Measurements from ENCODE around the gene SERPINI1. TPM values are rescaled to one million over a fixed set of nuclear protein-coding genes. Genes with fewer than 3 reads are reported as not detected.

The SERPINI1 gene
- total and polyA plus RNA-seq, 3 donors from 2014 or later, result 13.3 to 24.0 (median 17.6) TPM

DNA sequence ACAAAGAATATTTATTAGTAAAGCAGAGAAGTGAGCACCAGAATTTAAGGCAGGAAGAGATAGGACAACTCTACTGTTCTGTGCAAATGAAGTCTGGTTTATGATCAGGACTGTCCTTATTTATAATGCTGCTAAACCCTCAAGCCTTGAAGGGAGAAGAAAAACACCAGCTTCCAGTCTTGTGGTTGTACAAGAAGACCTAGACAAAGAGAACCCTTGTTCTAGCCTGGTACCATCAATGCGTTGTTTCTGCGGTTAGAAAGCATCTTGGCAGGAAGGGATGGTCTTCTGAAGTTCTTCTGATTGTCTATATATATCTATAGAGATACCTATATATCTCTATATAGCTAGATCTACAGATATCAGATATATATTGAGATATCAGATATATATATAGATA lies 34.6 kb upstream of the SERPINI1 start:
- intact Hi-C loops (cut with DNase I; ENCODE audit: low total_unique reads), result no loop called here
- H3K4me1 ChIP-seq, result no peaks in the 10 kb centered on the region
- TF ChIP-seq, protein P1, sequence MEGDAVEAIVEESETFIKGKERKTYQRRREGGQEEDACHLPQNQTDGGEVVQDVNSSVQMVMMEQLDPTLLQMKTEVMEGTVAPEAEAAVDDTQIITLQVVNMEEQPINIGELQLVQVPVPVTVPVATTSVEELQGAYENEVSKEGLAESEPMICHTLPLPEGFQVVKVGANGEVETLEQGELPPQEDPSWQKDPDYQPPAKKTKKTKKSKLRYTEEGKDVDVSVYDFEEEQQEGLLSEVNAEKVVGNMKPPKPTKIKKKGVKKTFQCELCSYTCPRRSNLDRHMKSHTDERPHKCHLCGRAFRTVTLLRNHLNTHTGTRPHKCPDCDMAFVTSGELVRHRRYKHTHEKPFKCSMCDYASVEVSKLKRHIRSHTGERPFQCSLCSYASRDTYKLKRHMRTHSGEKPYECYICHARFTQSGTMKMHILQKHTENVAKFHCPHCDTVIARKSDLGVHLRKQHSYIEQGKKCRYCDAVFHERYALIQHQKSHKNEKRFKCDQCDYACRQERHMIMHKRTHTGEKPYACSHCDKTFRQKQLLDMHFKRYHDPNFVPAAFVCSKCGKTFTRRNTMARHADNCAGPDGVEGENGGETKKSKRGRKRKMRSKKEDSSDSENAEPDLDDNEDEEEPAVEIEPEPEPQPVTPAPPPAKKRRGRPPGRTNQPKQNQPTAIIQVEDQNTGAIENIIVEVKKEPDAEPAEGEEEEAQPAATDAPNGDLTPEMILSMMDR (IDR thresholded peaks at IDR 0.05), result no peak
- no peak overlapping the region for H3K4me3 ChIP-seq
- H3K36me3 ChIP-seq (ENCODE audit: low read depth, missing control alignments), result no peaks in the 10 kb centered on the region
- DNase-seq, result no peak
- H3K9me3 ChIP-seq, result no peaks in the 10 kb centered on the region
- H3K27me3 ChIP-seq, result no peaks in the 10 kb centered on the region
- no peak overlapping the region for H3K27ac ChIP-seq
- WGBS, 2 donors, result 94 to 100% methylated on average over 2 of the region's 2 CpGs

DNA sequence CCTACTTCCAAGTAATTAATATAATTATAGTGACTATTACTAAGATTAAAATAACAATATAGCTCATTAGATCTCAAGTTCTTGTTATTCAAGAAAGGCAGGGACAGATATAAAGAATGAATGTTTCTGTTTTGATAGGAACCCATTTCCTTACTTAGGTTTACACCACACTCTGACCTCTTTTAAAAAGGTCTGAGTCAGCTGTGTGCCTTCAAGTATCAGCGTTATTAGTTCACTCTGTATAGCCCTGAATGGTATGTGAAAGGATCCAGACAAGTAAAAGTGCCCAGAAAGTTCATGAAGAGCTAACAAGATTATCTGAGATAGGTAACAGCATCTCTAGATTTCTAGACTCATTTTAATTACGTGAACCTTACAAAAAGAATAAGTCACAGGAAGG lies 29.7 kb upstream of the SERPINI1 start:
- H3K36me3 ChIP-seq (ENCODE audit: low read depth, missing control alignments), result no peaks in the 10 kb centered on the region
- TF ChIP-seq POLR2A (IDR thresholded peaks at IDR 0.05), result no peak
- TF ChIP-seq, protein P1 (IDR thresholded peaks at IDR 0.05), result no peak
- no peaks in the 10 kb centered on the region for H3K4me1 ChIP-seq
- no peak overlapping the region for H3K4me3 ChIP-seq
- no peaks in the 10 kb centered on the region for H3K27me3 ChIP-seq
- no peak for DNase-seq
- intact Hi-C loops (cut with DNase I; ENCODE audit: low total_unique reads), result no loop called here
- no peak overlapping the region for H3K27ac ChIP-seq
- WGBS, 2 donors, result 82 to 83% methylated on average over 2 of the region's 2 CpGs
- H3K9me3 ChIP-seq, result no peaks in the 10 kb centered on the region

DNA sequence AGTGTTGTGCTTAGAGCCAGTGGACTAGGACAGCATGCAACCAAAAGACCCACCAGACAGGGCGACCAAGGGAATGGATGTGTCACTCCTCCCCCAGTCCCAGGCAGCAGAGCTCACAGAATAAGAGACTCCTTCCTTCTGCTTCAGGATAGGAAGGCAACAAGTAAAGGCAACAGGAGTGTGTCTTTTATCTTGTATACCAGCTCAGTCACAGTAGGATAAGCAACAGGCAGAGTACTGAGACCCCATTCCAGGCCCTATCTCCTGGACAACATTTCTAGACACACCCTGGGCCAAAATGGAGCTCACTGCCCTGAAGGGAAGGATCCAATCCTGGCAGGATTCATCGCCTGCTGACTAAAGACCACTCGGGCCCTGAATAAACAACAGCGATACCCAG lies 25.8 kb upstream of the SERPINI1 start:
- Histone ChIP-seq H3K4me3 (no peak overlapping the region), H3K36me3 (ENCODE audit: low read depth, missing control alignments) (no peaks in the 10 kb centered on the region), H3K27ac (no peak overlapping the region), H3K9me3 (no peaks in the 10 kb centered on the region), H3K27me3 (no peaks in the 10 kb centered on the region), H3K4me1 (no peaks in the 10 kb centered on the region)
- DNase-seq, result no peak
- WGBS, 2 donors, result 80 to 90% methylated on average over 4 of the region's 4 CpGs
- intact Hi-C loops (cut with DNase I; ENCODE audit: low total_unique reads), result no loop called here
- TF ChIP-seq, protein P1 (IDR thresholded peaks at IDR 0.05), result no peak
- TF ChIP-seq POLR2A (IDR thresholded peaks at IDR 0.05), result no peak

DNA sequence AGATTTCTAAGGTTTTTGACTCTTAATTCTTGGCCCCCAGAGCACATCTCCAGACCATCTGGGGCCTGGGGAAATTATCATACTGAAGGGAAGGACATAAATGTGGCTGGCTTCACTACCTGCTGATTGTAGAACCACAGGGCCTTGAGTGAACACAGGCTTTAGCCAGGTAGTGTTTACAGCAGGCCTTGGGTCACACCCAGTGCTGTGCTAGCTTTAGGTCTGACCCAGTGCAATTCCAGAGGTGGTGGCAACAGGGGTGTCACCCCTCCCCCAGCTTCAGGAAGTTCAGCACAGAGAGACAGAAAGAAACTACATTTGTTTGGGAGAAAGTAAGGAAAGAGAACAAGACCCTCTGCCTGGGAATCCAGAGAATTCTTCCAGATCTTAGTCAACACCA lies 25.0 kb upstream of the SERPINI1 start:
- no peak overlapping the region for H3K27ac ChIP-seq
- no peak overlapping the region for H3K4me3 ChIP-seq
- intact Hi-C loops (cut with DNase I; ENCODE audit: low total_unique reads), result no loop called here
- no peaks in the 10 kb centered on the region for H3K9me3 ChIP-seq
- DNase-seq, result no peak
- TF ChIP-seq, protein P1 (IDR thresholded peaks at IDR 0.05), result no peak
- TF ChIP-seq POLR2A (IDR thresholded peaks at IDR 0.05), result no peak
- no peaks in the 10 kb centered on the region for H3K27me3 ChIP-seq
- no peaks in the 10 kb centered on the region for H3K4me1 ChIP-seq
- H3K36me3 ChIP-seq (ENCODE audit: low read depth, missing control alignments), result no peaks in the 10 kb centered on the region

DNA sequence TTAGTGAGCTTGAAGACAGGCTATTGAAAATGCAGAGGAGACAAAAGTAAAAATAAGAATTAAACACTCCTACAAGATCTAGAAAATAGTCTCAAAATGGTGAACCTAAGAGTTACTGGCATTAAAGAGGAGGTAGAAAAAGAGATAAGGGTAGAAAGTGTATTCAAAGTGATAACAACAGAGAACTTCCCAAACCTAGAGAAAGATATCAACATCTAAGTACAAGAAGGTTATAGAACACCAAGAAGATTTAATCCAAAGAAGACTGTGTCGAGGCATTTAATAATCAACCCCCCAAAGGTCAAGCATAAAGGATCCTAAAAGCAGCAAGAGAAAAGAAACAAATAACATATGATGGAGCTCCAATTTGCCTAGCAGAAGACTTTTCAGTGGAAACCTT lies 24.1 kb upstream of the SERPINI1 start:
- TF ChIP-seq, protein P1 (IDR thresholded peaks at IDR 0.05), result no peak
- no peak for TF ChIP-seq POLR2A (IDR thresholded peaks at IDR 0.05)
- Histone ChIP-seq H3K4me3 (no peak overlapping the region), H3K9me3 (no peaks in the 10 kb centered on the region), H3K4me1 (no peaks in the 10 kb centered on the region), H3K27me3 (no peaks in the 10 kb centered on the region), H3K36me3 (ENCODE audit: low read depth, missing control alignments) (no peaks in the 10 kb centered on the region), H3K27ac (no peak overlapping the region)
- 96 to 100% methylated on average over 1 of the region's 1 CpG for WGBS, 2 donors
- intact Hi-C loops (cut with DNase I; ENCODE audit: low total_unique reads), result no loop called here
- DNase-seq, result no peak

Measured in testis (tissue), 3 donors.